GM18498 (cell line): ENCODE data around the gene SPATS2L.

Experiments
- ATAC-seq: cut with Tn5 transposase; IDR thresholded peaks from one replicate; pipeline ENCODE4 v1.9.1; 2021; ENCODE audit warnings: mild to moderate bottlenecking, moderate library complexity; ENCODE audit not compliant: unreplicated experiment

Gene SPATS2L

GRCh38 chr2:200435379-200435778 lies 128.9 kb downstream of the SPATS2L start:
- no peak for ATAC-seq

DNA sequence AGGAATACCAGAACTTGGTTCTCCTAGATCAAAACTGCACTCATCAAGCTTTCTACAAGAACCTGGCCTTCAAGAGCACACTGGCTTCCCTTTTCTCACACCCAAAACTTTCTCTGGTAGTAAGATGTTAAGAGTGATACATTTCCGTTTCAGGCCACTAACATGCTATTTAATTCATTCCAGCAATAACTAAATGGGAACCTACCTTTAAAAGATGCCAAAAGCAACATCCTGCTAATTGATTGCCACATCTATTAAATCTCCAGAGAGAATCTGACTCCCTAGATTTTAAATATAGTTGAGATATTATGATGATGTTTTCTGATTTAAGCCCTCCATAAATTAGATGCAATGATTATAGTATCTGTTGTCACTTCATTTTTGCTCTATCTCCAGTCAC lies 131.8 kb downstream of the SPATS2L start:
- ATAC-seq: no peak

DNA sequence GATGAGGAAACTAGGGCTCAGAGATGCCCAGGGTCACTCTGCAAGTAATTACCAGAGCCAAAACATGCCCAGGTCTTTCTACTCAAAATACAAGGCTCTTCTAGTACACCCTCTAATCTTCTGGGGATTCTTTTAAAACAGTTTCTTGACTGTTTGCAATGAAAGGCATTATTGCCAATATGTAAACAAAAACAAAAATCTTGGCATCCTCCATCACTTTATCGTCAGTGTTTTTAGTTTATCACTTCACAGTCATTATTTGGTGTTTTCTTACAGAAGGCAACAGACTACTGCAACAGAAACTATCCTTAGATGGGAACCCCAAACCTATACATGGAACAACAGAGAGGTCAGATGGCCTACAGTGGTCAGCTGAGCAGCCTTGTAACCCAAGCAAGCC lies 132.4 kb downstream of the SPATS2L start:
- no peak for ATAC-seq

GRCh38 chr2:200439981-200440380 lies 133.5 kb downstream of the SPATS2L start:
- no peak for ATAC-seq

- ATAC-seq: no peak
These were observed 136.0 kb downstream of the SPATS2L start for GRCh38 chr2:200442471-200442870.

DNA sequence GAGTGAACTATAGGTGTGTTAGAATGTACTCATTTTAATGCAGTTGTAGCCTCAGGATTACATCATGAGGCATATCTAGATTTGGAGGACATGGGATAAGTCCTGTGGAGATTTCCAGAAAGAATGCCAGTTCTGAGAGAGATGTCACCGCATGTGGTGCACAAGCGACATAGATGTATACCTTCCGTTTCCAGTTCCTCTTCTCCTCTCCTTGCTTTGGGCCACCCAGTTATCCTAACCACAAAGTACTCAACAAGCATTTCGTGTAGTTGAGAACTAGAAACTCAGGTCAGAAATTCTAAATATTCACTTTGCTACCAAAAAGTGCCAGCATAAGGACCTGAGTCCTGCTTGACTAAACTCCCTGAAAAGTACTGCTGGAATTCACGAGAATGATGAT lies 136.9 kb downstream of the SPATS2L start:
- ATAC-seq: no peak

DNA sequence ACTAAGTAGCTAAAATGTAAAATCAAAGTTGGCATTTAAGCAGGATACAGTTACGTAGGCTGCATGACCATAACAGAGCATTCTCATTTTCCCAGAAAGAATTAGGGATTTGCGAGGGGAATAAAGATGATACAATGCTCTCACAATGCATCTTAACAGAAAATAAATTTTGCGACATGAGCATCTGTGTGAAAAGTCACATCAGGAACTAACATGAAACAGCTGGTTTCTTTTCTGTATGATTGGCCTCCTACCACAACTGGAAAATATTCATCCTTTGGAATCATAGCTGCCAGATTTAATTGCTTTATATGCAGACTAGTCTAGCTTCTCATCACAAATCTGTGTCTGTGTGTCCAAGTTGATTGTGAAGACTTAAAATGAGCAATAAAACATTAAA lies 137.4 kb downstream of the SPATS2L start:
- ATAC-seq: no peak

DNA sequence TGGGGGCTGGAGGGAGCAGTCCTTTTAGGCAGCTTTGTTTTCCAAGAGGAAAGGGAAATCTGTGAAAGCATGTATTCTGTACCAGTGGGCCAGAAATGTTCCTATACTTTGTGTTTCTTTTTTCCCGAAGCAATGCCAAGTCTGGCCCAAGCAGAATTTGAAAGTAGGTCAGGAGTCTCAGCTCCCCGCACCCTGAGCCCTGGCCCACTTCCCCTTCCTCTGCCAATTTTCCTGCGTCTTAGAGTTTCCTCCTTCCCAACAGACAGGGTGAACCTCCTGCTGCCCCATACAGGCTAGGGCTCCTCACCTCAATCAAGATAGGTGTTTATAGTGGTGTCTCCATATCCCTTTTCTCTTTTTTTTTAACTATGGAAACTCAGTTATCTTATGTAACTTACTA lies 138.0 kb downstream of the SPATS2L start:
- ATAC-seq: no peak

GRCh38 chr2:200445284-200445683 lies 138.8 kb downstream of the SPATS2L start:
- ATAC-seq: no peak

- no peak for ATAC-seq
These were observed 140.1 kb downstream of the SPATS2L start for GRCh38 chr2:200446612-200447011.

DNA sequence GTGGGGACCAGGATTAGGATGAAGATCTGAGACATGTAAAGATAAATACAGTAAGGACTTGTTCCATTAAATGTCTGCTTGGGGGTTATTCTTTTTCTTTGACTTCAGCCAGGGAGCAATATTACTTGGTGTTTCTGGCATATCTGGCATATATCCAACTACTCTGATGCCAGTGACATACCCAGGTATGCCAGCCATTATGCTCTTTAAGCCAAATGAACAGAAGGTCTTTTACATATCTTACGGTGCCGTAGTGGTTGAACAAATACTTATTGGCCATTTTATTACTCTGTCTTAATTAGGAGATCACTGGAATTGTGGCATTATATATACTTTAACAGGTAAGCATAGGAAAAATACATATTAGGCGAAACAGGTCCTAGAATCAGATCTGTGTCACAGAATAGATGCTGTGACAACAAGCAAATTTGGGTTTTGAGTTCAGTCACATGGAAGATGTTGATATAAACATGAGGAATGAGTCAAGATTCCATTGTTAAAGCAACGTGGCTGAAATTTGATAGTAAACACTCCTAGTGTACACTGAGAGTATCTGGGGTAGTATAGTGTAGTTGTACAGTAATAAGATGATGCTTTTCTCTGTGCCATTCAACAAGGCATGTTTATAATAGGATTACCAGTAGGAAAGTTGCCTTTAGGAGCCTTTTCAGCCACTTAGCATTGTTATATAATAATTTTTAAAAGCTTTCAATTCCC lies 140.8 kb downstream of the SPATS2L start:
- ATAC-seq: no peak

DNA sequence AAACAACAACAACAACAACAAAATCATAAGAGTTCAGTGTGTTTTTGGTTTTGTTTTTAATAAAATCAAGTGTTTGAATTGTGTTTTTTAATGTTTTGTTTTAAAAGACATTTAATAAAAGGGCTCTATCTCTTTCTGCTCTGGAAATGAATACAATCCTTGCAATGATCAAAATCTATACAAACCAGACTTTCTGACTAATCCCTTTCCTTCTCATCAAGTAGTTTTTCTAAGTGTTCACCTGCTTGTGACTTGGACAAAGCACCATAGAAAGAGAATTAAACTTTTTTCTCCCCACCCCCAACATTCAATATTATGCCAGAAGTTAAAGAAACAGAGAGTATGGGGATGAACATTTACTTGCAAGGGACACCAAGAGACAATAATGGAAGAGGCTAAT lies 142.0 kb downstream of the SPATS2L start:
- no peak for ATAC-seq

DNA sequence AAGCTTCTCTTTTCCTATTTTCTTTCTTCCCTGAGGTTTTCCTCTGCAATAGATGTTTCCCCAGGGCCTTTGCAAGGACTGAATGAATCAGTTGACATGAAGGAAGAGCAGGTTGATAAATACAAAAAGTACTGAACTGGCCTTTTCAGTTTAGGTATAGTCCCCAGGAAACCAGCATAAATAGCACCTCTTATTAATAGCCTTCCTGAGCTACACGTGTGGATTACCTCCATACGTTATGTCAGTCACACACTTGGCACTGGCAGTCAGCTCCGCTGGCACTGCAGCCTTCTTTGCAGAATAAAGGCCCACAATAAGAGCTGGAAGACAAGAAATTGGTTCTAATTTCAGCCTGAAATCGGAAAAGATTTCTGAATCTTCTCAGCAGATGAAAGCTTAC lies 142.7 kb downstream of the SPATS2L start:
- no peak for ATAC-seq

GRCh38 chr2:200450288-200450687 lies 143.8 kb downstream of the SPATS2L start:
- ATAC-seq: no peak

DNA sequence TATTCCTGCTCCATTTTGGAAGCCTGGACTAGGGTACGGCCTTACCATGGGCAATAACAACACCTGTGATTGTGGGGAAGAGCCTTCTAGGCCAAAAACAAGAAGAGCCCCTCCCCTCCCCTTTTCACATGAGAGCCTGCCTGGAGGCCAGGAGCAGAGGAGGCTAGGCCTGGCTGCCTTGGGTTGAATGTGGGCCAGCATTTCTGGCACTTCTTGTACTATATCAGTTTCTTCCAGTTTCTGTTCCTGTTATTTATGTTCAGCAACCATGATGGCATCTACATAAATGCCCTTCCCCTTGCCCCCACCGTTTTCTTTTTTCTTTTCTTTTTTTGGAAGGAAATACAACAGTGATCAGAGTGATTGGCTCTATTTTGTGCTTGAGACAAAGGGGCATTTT lies 145.0 kb downstream of the SPATS2L start:
- ATAC-seq: peak; percentile 38

DNA sequence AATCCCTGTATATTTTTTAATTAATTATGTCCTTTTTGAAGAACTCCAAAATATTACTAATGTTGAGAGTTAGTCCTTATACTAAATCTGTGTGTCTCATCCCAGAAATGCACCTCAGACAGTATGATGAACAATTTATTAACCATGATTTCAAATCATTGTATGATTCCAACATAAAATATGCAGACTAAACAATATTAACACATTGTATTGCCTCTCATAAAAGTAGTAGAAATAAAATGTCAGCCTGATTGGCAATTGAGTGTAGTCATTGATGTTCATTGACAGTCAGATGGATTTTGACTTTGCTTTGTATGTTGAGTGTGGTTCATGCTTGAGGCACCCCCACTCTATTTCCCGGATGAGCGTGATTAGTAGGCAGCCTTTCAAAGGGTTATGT lies 145.9 kb downstream of the SPATS2L start:
- no peak for ATAC-seq

- ATAC-seq: no peak
These were observed 146.8 kb downstream of the SPATS2L start for GRCh38 chr2:200453142-200453852.

GRCh38 chr2:200453853-200454534 lies 147.5 kb downstream of the SPATS2L start:
- no peak for ATAC-seq

GRCh38 chr2:200454927-200455801 lies 148.7 kb downstream of the SPATS2L start:
- peak; percentile 79 for ATAC-seq

DNA sequence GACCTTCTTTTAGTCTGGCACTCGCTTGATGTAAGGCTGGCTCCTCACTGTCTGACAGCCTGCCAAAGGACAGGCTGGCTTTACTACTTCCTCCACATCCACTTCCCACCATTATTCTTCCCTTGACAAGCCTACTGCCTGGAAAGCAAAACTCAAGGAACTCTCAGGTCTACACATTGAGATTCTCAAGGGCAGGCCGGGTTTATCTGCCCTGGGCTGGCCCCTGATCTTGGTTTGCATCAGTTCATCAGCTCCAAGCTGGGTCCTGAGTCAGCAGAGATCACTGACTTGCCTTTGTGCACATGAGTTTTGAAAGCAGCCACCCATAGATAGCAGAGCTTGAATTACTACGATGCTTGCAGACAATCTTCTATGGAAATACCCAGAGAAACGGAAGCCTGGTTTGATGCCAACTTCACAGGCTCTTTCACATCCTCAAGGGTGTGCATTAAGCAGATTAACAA lies 149.5 kb downstream of the SPATS2L start:
- ATAC-seq: peak; percentile 68

DNA sequence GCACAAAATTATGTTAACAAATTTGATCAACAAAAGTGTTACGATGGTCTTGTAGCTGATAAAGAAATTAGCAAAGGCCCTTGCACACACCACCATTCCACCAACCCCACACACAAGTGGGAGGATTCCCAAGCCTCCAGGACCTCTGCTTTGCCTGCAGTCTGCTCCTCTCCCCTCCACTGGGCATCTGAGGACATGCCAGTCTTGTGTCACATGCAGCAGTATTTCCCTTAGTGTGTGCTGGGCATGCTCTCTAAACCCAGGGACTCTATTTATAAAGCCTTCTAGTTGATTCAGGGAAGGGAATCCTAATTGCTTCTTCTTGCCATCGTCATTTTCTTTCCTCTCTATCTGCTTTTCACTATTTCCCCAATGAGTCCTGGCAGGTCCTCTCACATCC lies 150.1 kb downstream of the SPATS2L start:
- no peak for ATAC-seq
